H1 (cell line): ENCODE results near the gene CHCHD6. TPM values are rescaled to one million over a fixed set of nuclear protein-coding genes. Genes with fewer than 3 reads are reported as not detected.

Experiments used
- CTCF ChIA-PET: fragments of 300-600 bp; sonication (Branson Sonifier 250); formaldehyde crosslinking; loops from one replicate; lab custom pipeline; 2021; ENCODE audit not compliant: partially characterized antibody; lab: Charles Lee
- POLR2A ChIA-PET: fragments of 300-600 bp; sonication (Branson Sonifier 250); formaldehyde crosslinking; loops from one replicate; lab custom pipeline; 2021; ENCODE audit warnings: inconsistent platforms; ENCODE audit not compliant: partially characterized antibody; lab: Charles Lee
- DNase-seq, 2 experiments: peaks; one replicate each; pipeline versions ENCODE4 v3.0.0 to v3.0.0-alpha.2; 2010 to 2022; ENCODE audit warnings: low spot score in 2 of 2, low read depth in 1 of 2, mixed read lengths in 1 of 2
- FAIRE-seq: peaks from 2 replicates; lab custom pipeline; 2011; peaks lifted over from hg19 to GRCh38; lab: Jason Lieb, UNC
- H2AFZ ChIP-seq: 2 replicates; pipeline ENCODE4 v1.8.1; 2012; ENCODE audit warnings: low read length, inconsistent platforms
- H2AK5ac ChIP-seq: 2 replicates; pipeline ENCODE4 v1.6.1; 2013; ENCODE audit warnings: low read depth, low read length
- H2BK120ac ChIP-seq: replicated peaks from 2 replicates; pipeline ENCODE3; 2013; ENCODE audit warnings: low read depth, low read length, inconsistent platforms
- H2BK12ac ChIP-seq: 2 replicates; pipeline ENCODE4 v1.6.1; 2013; ENCODE audit warnings: low read depth, low read length
- H2BK15ac ChIP-seq: 2 replicates; pipeline ENCODE4 v1.6.1; 2013; ENCODE audit warnings: low read length
- H2BK20ac ChIP-seq: 2 replicates; pipeline ENCODE4 v1.6.1; 2013; ENCODE audit warnings: low read length
- H2BK5ac ChIP-seq: 2 replicates; pipeline ENCODE4 v1.6.1; 2013; ENCODE audit warnings: low read depth, low read length
- H3K14ac ChIP-seq: 2 replicates; pipeline ENCODE4 v1.6.1; 2013; ENCODE audit warnings: inconsistent platforms; ENCODE audit not compliant: insufficient read length
- H3K18ac ChIP-seq: 2 replicates; pipeline ENCODE4 v1.6.1; 2013; ENCODE audit warnings: low read length; ENCODE audit errors: extremely low read depth
- H3K23ac ChIP-seq: 2 replicates; pipeline ENCODE4 v1.6.1; 2013; ENCODE audit warnings: inconsistent platforms; ENCODE audit not compliant: insufficient read length
- H3K23me2 ChIP-seq: 2 replicates; pipeline ENCODE4 v1.6.1; 2013; ENCODE audit warnings: low read depth, low read length
- H3K27ac ChIP-seq: 2 replicates; pipeline ENCODE4 v1.6.1; 2011; ENCODE audit warnings: low read depth, low read length, inconsistent platforms
- H3K27me3 ChIP-seq, 4 experiments: replicated peaks in 1 of 4; 1 replicate in 1 of 4; 2 replicates in 3 of 4; pipeline versions ENCODE4 v1.6.1 to v1.8.1; 2011 to 2013; ENCODE audit warnings: low read length in 3 of 4, mild to moderate bottlenecking in 3 of 4, inconsistent platforms in 2 of 4, mixed read lengths in 2 of 4, moderate library complexity in 1 of 4; ENCODE audit not compliant: control insufficient read depth in 3 of 4, insufficient read depth in 3 of 4; ENCODE audit errors: extremely low read depth in 1 of 4
- H3K36me3 ChIP-seq, 4 experiments: 2 replicates each; pipeline versions ENCODE4 v1.6.1 to v1.8.1; 2011 to 2013; ENCODE audit warnings: mild to moderate bottlenecking in 4 of 4, low read length in 3 of 4, moderate library complexity in 2 of 4, control low read depth in 1 of 4, inconsistent platforms in 1 of 4; ENCODE audit not compliant: insufficient read depth in 4 of 4, control insufficient read depth in 2 of 4
- H3K4ac ChIP-seq: replicated peaks from 2 replicates; pipeline ENCODE3; 2013; ENCODE audit warnings: low read length, low read depth, mixed read lengths, inconsistent platforms; ENCODE audit not compliant: insufficient read length
- H3K4me1 ChIP-seq, 4 experiments: replicated peaks in 1 of 4; 1 replicate in 1 of 4; 2 replicates in 3 of 4; pipeline versions ENCODE4 v1.6.1 to v1.8.1; 2011 to 2013; ENCODE audit warnings: low read length in 3 of 4, inconsistent platforms in 2 of 4, mixed read lengths in 1 of 4; ENCODE audit not compliant: insufficient read depth in 4 of 4, control insufficient read depth in 3 of 4
- H3K4me2 ChIP-seq, 2 experiments: 2 replicates each; pipeline versions ENCODE4 v1.6.1 to v1.8.1; 2011 to 2013; ENCODE audit warnings: low read depth in 2 of 2, low read length in 2 of 2, control low read depth in 1 of 2, inconsistent platforms in 1 of 2, mild to moderate bottlenecking in 1 of 2; ENCODE audit not compliant: insufficient read depth in 1 of 2
- H3K4me3 ChIP-seq, 4 experiments: fragments of 200-600, 300-600 bp in 1 of 4; sonication (generic), shearing (Covaris generic), sonication (Bioruptor Twin) in 1 of 4; 2 replicates each; pipeline versions ENCODE4 v1.5.1 to v1.8.1; 2011 to 2016; ENCODE audit warnings: low read length in 4 of 4, low read depth in 3 of 4, control low read depth in 2 of 4, inconsistent platforms in 2 of 4, mild to moderate bottlenecking in 2 of 4, mixed read lengths in 1 of 4, moderate library complexity in 1 of 4; ENCODE audit not compliant: insufficient read depth in 2 of 4; ENCODE audit errors: extremely low read depth in 1 of 4
- H3K56ac ChIP-seq: replicated peaks from 2 replicates; pipeline ENCODE3; 2013; ENCODE audit warnings: low read depth, mild to moderate bottlenecking, mixed read lengths, low read length, inconsistent platforms; ENCODE audit not compliant: insufficient read length
- H3K79me1 ChIP-seq: 2 replicates; pipeline ENCODE4 v1.6.1; 2013; ENCODE audit warnings: low read depth, low read length, control low read depth
- H3K79me2 ChIP-seq, 2 experiments: 2 replicates each; pipeline versions ENCODE4 v1.6.1 to v1.8.1; 2012 to 2013; ENCODE audit warnings: low read length in 2 of 2, mild to moderate bottlenecking in 2 of 2, inconsistent platforms in 1 of 2; ENCODE audit not compliant: insufficient read depth in 2 of 2, control insufficient read depth in 1 of 2
- H3K9ac ChIP-seq, 4 experiments: replicated peaks in 1 of 4; 1 replicate in 1 of 4; 2 replicates in 3 of 4; pipeline versions ENCODE4 v1.6.1 to v1.8.1; 2011 to 2013; ENCODE audit warnings: low read depth in 3 of 4, low read length in 3 of 4, control low read depth in 2 of 4, mild to moderate bottlenecking in 2 of 4, moderate library complexity in 2 of 4, inconsistent platforms in 1 of 4; ENCODE audit errors: extremely low read depth in 1 of 4
- H3K9me3 ChIP-seq, 2 experiments: 2 replicates each; pipeline versions ENCODE4 v1.6.1 to v1.8.1; 2012 to 2013; ENCODE audit warnings: mild to moderate bottlenecking in 2 of 2, moderate library complexity in 2 of 2, control low read depth in 1 of 2, inconsistent platforms in 1 of 2, low read depth in 1 of 2, low read length in 1 of 2, mixed read lengths in 1 of 2; ENCODE audit not compliant: insufficient read depth in 2 of 2
- H4K20me1 ChIP-seq, 2 experiments: replicated peaks in 1 of 2; 2 replicates each; pipeline versions ENCODE3 to v1.8.1; 2011 to 2013; ENCODE audit warnings: inconsistent platforms in 2 of 2, low read length in 2 of 2, mild to moderate bottlenecking in 1 of 2; ENCODE audit not compliant: insufficient read depth in 2 of 2, control insufficient read depth in 1 of 2
- H4K5ac ChIP-seq: 2 replicates; pipeline ENCODE4 v1.6.1; 2013; ENCODE audit warnings: low read length, low read depth, mixed read lengths, inconsistent platforms; ENCODE audit not compliant: insufficient read length
- H4K8ac ChIP-seq: 2 replicates; pipeline ENCODE4 v1.8.0; 2013; ENCODE audit warnings: mild to moderate bottlenecking, moderate library complexity, low read length, inconsistent platforms; ENCODE audit not compliant: insufficient read depth; ENCODE audit errors: extremely low read depth
- H4K91ac ChIP-seq: replicated peaks from 2 replicates; pipeline ENCODE3; 2013; ENCODE audit warnings: low read length, mixed read lengths, inconsistent platforms; ENCODE audit not compliant: insufficient read length
- CEBPB ChIP-seq: IDR thresholded peaks from 2 replicates; pipeline ENCODE4 v1.6.1; 2012; ENCODE audit warnings: low read depth, low read length
- E2F6 ChIP-seq: IDR thresholded peaks from 2 replicates; pipeline ENCODE4 v1.6.1; 2012; ENCODE audit warnings: inconsistent platforms
- KDM5A ChIP-seq: fragments of 200-600 bp; IDR thresholded peaks from 2 replicates; pipeline ENCODE4 v1.7.1; 2012; ENCODE audit warnings: mild to moderate bottlenecking, low read length, inconsistent platforms, mixed read lengths
- WGBS, 2 experiments: shearing (Covaris generic) in 1 of 2; methylation state at CpG; one replicate each; pipeline versions ENCODE4 v1.1.6 to v1.1.7; 2013 to 2015; ENCODE audit warnings: low lambda C conversion rate in 2 of 2, mixed read lengths in 2 of 2, inconsistent platforms in 1 of 2, low coverage in 1 of 2, missing lambda C conversion rate in 1 of 2; ENCODE audit not compliant: insufficient replicate concordance in 2 of 2, insufficient coverage in 1 of 2, insufficient read length in 1 of 2; ENCODE audit errors: extremely low coverage in 1 of 2, missing lambda C conversion rate in 1 of 2; 5-methylcytosine and 5-hydroxymethylcytosine counted together
- polyA plus RNA-seq, 7 experiments: library from polyadenylated mRNA; depleted of rRNA in 3 of 7; stranded (reverse) in 5 of 7; unstranded in 2 of 7; fragments of >200 nt in 5 of 7; fragments of 200-250 nt in 2 of 7; gene quantifications; 1 replicate in 5 of 7; 2 replicates in 1 of 7; 4 replicates in 1 of 7; pipeline versions ENCODE4 v1.2.1 to v1.2.3, GENCODE V29; 2011 to 2013; ENCODE audit warnings: missing spikeins in 2 of 7, mixed read lengths in 2 of 7
- total RNA-seq: library from RNA; stranded (reverse); fragmentation: NEBNext Ultra II Directional; extraction: Animal tissue kit (Norgen Biotek cat#: 25700); gene quantifications from 2 replicates; pipeline ENCODE4 v1.2.1, GENCODE V29; 2021
- TF ChIP-seq, protein P1 (sequence below): IDR thresholded peaks from 2 replicates; pipeline ENCODE4 v1.6.1; 2011; ENCODE audit warnings: low read depth, mild to moderate bottlenecking, low read length; ENCODE audit not compliant: insufficient read depth

The CHCHD6 gene
- total and polyA plus RNA-seq, 2 of the 8 experiments (the other 6 are each of a cell fraction or from before 2014, with no cell fraction given): 32.4 to 37.6 TPM

- no peak overlapping the region for H3K9ac ChIP-seq
- POLR2A ChIA-PET: no interaction called here
- H2BK20ac ChIP-seq: no peak overlapping the region
- peaks cover 3% of the 10 kb centered on the region; the same call in 1 of the 2 replicates for H3K79me1 ChIP-seq
- DNase-seq (no peak), FAIRE-seq (no peak)
- no peaks in the 10 kb centered on the region for H4K20me1 ChIP-seq
- H3K27me3 ChIP-seq: no peaks in the 10 kb centered on the region
- H2BK12ac ChIP-seq: no peak overlapping the region
- 98% methylated on average over 4 of the region's 4 CpGs; no CpG with 5 or more reads in 1 of the 2 experiments for WGBS, 2 experiments
- H4K91ac ChIP-seq: no peak overlapping the region
- no peak overlapping the region for H3K56ac ChIP-seq
- H2BK5ac ChIP-seq: no peak overlapping the region
- no peak overlapping the region for H2BK15ac ChIP-seq
- H3K23ac ChIP-seq: no peak overlapping the region
- no peaks in the 10 kb centered on the region; a peak in 1 of 4 replicates for H3K79me2 ChIP-seq
- no peak overlapping the region for H3K4ac ChIP-seq
- no peak overlapping the region for H4K5ac ChIP-seq
- H3K4me1 ChIP-seq: no peaks in the 10 kb centered on the region
- no peak overlapping the region for H3K4me3 ChIP-seq
- no peak overlapping the region for H2AFZ ChIP-seq
- H4K8ac ChIP-seq: no peak overlapping the region
- no peaks in the 10 kb centered on the region for H3K23me2 ChIP-seq
- H2AK5ac ChIP-seq: no peak overlapping the region
- CTCF ChIA-PET: interaction anchor here (1.4 to 1.5 kb wide), 2 partner anchors 21 to 209 kb away, joined by 4 to 5 read pairs; no protein-coding TSS in a partner anchor
- H3K9me3 ChIP-seq: no peaks in the 10 kb centered on the region
- no peak overlapping the region for H2BK120ac ChIP-seq
- H3K14ac ChIP-seq: no peak overlapping the region
- no peak overlapping the region for H3K18ac ChIP-seq
- H3K4me2 ChIP-seq: no peak overlapping the region
- H3K27ac ChIP-seq: no peak overlapping the region
- no peak for TF ChIP-seq E2F6
- TF ChIP-seq KDM5A: no peak
- TF ChIP-seq, protein P1, sequence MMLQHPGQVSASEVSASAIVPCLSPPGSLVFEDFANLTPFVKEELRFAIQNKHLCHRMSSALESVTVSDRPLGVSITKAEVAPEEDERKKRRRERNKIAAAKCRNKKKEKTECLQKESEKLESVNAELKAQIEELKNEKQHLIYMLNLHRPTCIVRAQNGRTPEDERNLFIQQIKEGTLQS: no peak
- TF ChIP-seq CEBPB: no peak
- no peaks in the 10 kb centered on the region for H3K36me3 ChIP-seq
Measured at GRCh38 chr3:126758882-126759281, 54.8 kb downstream of the CHCHD6 start.
